Activated T-helper 2 cell treated with anti-CD3 and anti-CD28 coated beads, Interferon-gamma antibody, Interleukin-2, Interleukin-4, amounts not matched to agents 10 μg/mL and 5 μg/mL and 100 μg/mL, durations not matched to agents 14 hours and 24 hours and 36 hours (primary cell): ENCODE measurements around the gene TMEM203. TPM values are rescaled to one million over a fixed set of nuclear protein-coding genes. Genes with fewer than 3 reads are reported as not detected.
"Not testable (repeated sequence)": the region's sequence is repeated elsewhere in the genome, so short reads cannot be mapped to it uniquely, and the experiment has no call there.

Source experiments
- DNase-seq: peaks from one replicate; pipeline ENCODE4 v3.0.0; 2021; ENCODE audit warnings: low spot score
- H3K27ac Mint-ChIP-seq: one replicate; pipeline ENCODE4 v1.8.0; 2021; ENCODE audit warnings: mixed read lengths
- H3K27me3 Mint-ChIP-seq: one replicate; pipeline ENCODE4 v1.8.0; 2021; ENCODE audit warnings: low read depth, mixed read lengths
- H3K36me3 Mint-ChIP-seq: one replicate; pipeline ENCODE4 v1.8.0; 2021; ENCODE audit warnings: low read depth, mixed read lengths
- H3K4me1 Mint-ChIP-seq: one replicate; pipeline ENCODE4 v1.8.0; 2021; ENCODE audit warnings: low read depth, mixed read lengths
- H3K4me3 Mint-ChIP-seq: one replicate; pipeline ENCODE4 v1.8.0; 2021; ENCODE audit warnings: low read depth, mild to moderate bottlenecking, moderate library complexity, mixed read lengths
- H3K9me3 Mint-ChIP-seq: one replicate; pipeline ENCODE4 v1.8.0; 2021; ENCODE audit warnings: mixed read lengths
- intact Hi-C: fragments of 100-400 bp; cut with micrococcal nuclease; formaldehyde crosslinking; loops from one replicate; pipeline ENCODE4 v1.15.1; 2023
- total RNA-seq: library from RNA; stranded (reverse); gene quantifications from 2 replicates; pipeline ENCODE4 v1.2.3, GENCODE V29; 2022

TMEM203 gene
- total RNA-seq, 1 donor from 2014 or later = 34.9 TPM

DNA sequence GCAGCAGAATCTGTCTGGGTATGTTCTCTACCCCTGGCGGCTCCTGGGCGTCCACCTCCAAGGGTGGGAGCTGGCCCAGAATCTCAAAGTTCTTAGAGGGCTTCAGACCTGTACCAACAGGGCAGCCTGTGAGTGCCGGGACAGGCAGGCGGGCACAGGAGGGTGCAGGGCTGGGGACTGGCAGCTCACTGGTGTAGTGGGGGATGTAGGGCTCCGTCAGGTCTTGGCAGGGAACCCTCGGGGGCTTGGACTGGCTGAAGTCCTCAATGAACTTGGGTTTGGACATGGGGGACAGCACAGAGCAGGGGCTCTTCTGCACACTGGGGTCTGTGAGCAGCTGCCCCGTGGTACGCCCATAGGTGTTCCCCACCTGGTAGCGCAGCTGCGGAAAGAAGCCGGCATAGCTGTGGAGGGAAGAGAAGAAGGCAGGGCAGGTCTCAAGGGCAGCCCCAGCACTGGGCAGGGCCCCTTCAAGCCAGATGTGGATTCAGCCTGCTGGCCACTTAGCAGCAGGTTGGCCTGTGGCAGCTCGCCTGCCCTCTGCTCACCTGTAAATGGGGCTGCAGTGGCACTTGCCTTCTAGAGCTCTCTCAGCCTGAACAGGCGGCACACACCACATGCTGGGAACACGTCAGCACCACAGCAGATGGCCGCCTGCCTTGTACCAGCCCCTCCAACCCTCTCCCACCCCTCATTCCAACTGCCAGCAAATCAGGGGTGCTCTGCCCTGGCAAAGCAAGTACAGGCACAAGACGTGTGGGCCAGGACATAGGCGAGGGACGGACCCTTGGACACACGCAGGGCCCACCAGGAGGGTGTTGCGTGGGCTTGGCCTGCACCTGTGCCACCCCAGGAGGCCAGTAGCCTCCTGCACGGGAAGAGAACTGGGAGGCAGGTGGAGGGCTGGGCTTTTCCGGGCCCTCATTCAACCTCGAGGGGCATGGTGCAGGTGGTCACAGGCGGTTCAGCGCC lies 40.3 kb upstream of the TMEM203 start:
- Mint-ChIP-seq H3K27ac (no peak overlapping the region), H3K4me1 (peaks cover 10% of the 10 kb centered on the region), H3K4me3 (no peak overlapping the region), H3K27me3 (no peaks in the 10 kb centered on the region), H3K9me3 (no peaks in the 10 kb centered on the region), H3K36me3 (peaks cover 27% of the 10 kb centered on the region)
- intact Hi-C loops = no loop called here
- no peak for DNase-seq

DNA sequence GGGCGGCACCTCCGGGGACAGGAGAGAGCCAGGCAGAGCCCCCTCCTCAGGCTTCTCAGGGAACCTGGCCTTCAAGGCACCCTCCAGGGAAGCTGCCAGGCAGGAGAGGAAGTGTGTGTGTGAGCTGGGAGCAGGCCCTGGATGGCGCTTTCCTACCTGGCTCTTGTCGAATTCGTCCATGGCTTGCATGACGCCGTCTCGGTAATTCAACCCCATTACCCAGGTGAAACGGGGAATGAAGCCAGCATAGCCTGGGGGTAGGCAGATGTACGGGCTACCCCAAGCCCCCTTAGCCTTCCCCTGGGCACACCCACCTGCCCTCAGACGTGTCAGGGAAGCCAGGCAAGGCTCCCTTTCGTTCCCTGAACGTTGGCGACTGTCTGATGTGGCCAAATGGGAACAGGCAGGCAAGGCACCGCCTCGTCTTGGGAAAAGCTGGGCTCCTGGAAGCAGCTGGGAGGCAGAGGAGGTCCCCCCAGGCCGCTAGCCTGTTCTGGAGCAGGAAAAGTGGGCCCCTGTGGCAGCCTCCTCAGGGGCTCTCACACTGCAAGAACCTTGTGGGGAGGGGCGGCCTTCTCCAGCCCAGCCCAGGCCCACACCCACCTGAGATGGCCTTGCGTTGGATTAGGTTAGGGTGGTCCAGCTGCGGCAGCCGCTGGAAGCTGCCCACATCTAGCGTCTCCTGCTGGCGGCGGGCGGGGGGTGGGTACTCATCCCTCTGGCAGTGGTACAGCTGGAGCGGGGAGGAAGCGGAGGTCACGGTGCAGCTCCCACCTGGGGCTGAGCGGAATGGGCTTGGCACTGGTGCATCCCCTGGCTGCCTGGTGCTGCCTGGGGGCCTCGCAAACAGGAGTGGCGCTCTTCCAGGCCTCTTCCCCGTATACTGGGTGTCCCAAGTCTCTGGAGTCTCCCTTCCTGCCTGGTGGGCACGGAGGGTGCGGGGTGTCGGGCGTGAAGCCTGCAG lies 39.3 kb upstream of the TMEM203 start:
- Mint-ChIP-seq H3K27ac (no peak overlapping the region), H3K9me3 (no peaks in the 10 kb centered on the region), H3K36me3 (peaks cover 27% of the 10 kb centered on the region), H3K4me1 (peaks cover 10% of the 10 kb centered on the region), H3K27me3 (no peaks in the 10 kb centered on the region), H3K4me3 (no peak overlapping the region)
- intact Hi-C loops = loop anchor here (5.0 kb wide), 1 partner anchor 117 kb away; no protein-coding TSS in a partner anchor
- DNase-seq = no peak

- Mint-ChIP-seq H3K27ac (peak overlapping the region; percentile 33), H3K36me3 (peaks cover 27% of the 10 kb centered on the region), H3K4me1 (peaks cover 13% of the 10 kb centered on the region), H3K9me3 (no peaks in the 10 kb centered on the region), H3K4me3 (peak overlapping the region; percentile 85), H3K27me3 (no peaks in the 10 kb centered on the region)
- intact Hi-C loops = loop anchor here (5.0 kb wide), 1 partner anchor 117 kb away; no protein-coding TSS in a partner anchor
- DNase-seq = no peak
Observed at GRCh38 chr9:137243626-137244485, 38.4 kb upstream of the TMEM203 start.

DNA sequence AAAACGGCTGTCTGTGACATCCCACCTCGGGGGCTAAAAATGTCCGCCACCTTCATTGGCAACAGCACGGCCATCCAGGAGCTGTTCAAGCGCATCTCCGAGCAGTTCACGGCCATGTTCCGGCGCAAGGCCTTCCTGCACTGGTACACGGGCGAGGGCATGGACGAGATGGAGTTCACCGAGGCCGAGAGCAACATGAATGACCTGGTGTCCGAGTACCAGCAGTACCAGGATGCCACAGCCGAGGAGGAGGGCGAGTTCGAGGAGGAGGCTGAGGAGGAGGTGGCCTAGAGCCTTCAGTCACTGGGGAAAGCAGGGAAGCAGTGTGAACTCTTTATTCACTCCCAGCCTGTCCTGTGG lies 37.8 kb upstream of the TMEM203 start:
- intact Hi-C loops = loop anchor here (5.0 kb wide), 1 partner anchor 116 kb away; no protein-coding TSS in a partner anchor
- H3K27ac Mint-ChIP-seq, H3K9me3 Mint-ChIP-seq, H3K27me3 Mint-ChIP-seq, DNase-seq: not testable (repeated sequence)
- H3K36me3 Mint-ChIP-seq = peaks cover 27% of the 10 kb centered on the region
- peaks cover 14% of the 10 kb centered on the region for H3K4me1 Mint-ChIP-seq
- peak overlapping the region; percentile 85 for H3K4me3 Mint-ChIP-seq

GRCh38 chr9:137242269-137243203 lies 37.1 kb upstream of the TMEM203 start:
- intact Hi-C loops = loop anchor here (5.0 kb wide), 1 partner anchor 115 kb away; no protein-coding TSS in a partner anchor
- peak overlapping the region; percentile 85 for H3K4me3 Mint-ChIP-seq
- no peaks in the 10 kb centered on the region for H3K9me3 Mint-ChIP-seq
- no peak for DNase-seq
- peaks cover 27% of the 10 kb centered on the region for H3K36me3 Mint-ChIP-seq
- peaks cover 14% of the 10 kb centered on the region for H3K4me1 Mint-ChIP-seq
- peak overlapping the region; percentile 55 for H3K27ac Mint-ChIP-seq
- H3K27me3 Mint-ChIP-seq = no peaks in the 10 kb centered on the region

- H3K4me1 Mint-ChIP-seq = peaks cover 14% of the 10 kb centered on the region
- peak overlapping the region; percentile 85 for H3K4me3 Mint-ChIP-seq
- peak; percentile 63 for DNase-seq
- no peaks in the 10 kb centered on the region for H3K27me3 Mint-ChIP-seq
- H3K36me3 Mint-ChIP-seq = peaks cover 27% of the 10 kb centered on the region
- intact Hi-C loops = loop anchor here (1.0 to 5.0 kb wide), 3 partner anchors 14 to 114 kb away; partner anchors contain the start of gene NELFB
- H3K27ac Mint-ChIP-seq = no peak overlapping the region
- no peaks in the 10 kb centered on the region for H3K9me3 Mint-ChIP-seq
Observed at GRCh38 chr9:137241490-137242268, 36.2 kb upstream of the TMEM203 start.

- H3K36me3 Mint-ChIP-seq = peaks cover 27% of the 10 kb centered on the region
- peak within 1 kb of the TSS; percentile 89 for H3K4me3 Mint-ChIP-seq
- peak; percentile 98 for DNase-seq
- peak within 1 kb of the TSS; percentile 92 for H3K27ac Mint-ChIP-seq
- H3K4me1 Mint-ChIP-seq = peaks cover 14% of the 10 kb centered on the region
- H3K27me3 Mint-ChIP-seq = no peaks in the 10 kb centered on the region
- no peaks in the 10 kb centered on the region for H3K9me3 Mint-ChIP-seq
- intact Hi-C loops = loop anchor here (1.0 to 5.0 kb wide), 3 partner anchors 14 to 114 kb away; partner anchors contain the start of gene NELFB
Observed at GRCh38 chr9:137240841-137241489, 35.5 kb upstream of the TMEM203 start, which contains the start of gene TUBB4B. TUBB4B (plus strand) TSS chr9:137241287; CDS start chr9:137241361, 74 bp downstream.

- intact Hi-C loops = loop anchor here (5.0 kb wide), 1 partner anchor 113 kb away; no protein-coding TSS in a partner anchor
- peaks cover 27% of the 10 kb centered on the region for H3K36me3 Mint-ChIP-seq
- no peaks in the 10 kb centered on the region for H3K9me3 Mint-ChIP-seq
- peaks cover 14% of the 10 kb centered on the region for H3K4me1 Mint-ChIP-seq
- H3K27me3 Mint-ChIP-seq = no peaks in the 10 kb centered on the region
- no peak for DNase-seq
- H3K27ac Mint-ChIP-seq = peak overlapping the region; percentile 46
- H3K4me3 Mint-ChIP-seq = peak overlapping the region; percentile 79
Observed at GRCh38 chr9:137240318-137240840, 34.9 kb upstream of the TMEM203 start.

- H3K27ac Mint-ChIP-seq = peak overlapping the region; percentile 46
- H3K9me3 Mint-ChIP-seq, DNase-seq, H3K27me3 Mint-ChIP-seq: not testable (repeated sequence)
- peaks cover 27% of the 10 kb centered on the region for H3K36me3 Mint-ChIP-seq
- peak overlapping the region; percentile 79 for H3K4me3 Mint-ChIP-seq
- peaks cover 14% of the 10 kb centered on the region for H3K4me1 Mint-ChIP-seq
- intact Hi-C loops = loop anchor here (5.0 kb wide), 4 partner anchors 52 to 192 kb away; partner anchors contain the start of genes ANAPC2, MAN1B1, NPDC1 and SSNA1
Observed at GRCh38 chr9:137239541-137240200, 34.2 kb upstream of the TMEM203 start.
